H1 (cell line): Measurements from ENCODE around the gene AUH. TPM values are rescaled to one million over a fixed set of nuclear protein-coding genes. Genes with fewer than 3 reads are reported as not detected.

Experiments
- CTCF ChIA-PET: fragments of 300-600 bp; sonication (Branson Sonifier 250); formaldehyde crosslinking; loops from one replicate; lab custom pipeline; 2021; ENCODE audit not compliant: partially characterized antibody; lab: Charles Lee
- POLR2A ChIA-PET: fragments of 300-600 bp; sonication (Branson Sonifier 250); formaldehyde crosslinking; loops from one replicate; lab custom pipeline; 2021; ENCODE audit warnings: inconsistent platforms; ENCODE audit not compliant: partially characterized antibody; lab: Charles Lee
- DNase-seq, 2 experiments: peaks; one replicate each; pipeline versions ENCODE4 v3.0.0 to v3.0.0-alpha.2; 2010 to 2022; ENCODE audit warnings: low spot score in 2 of 2, low read depth in 1 of 2, mixed read lengths in 1 of 2
- FAIRE-seq: peaks from 2 replicates; lab custom pipeline; 2011; peaks lifted over from hg19 to GRCh38; lab: Jason Lieb, UNC
- H2AFZ ChIP-seq: 2 replicates; pipeline ENCODE4 v1.8.1; 2012; ENCODE audit warnings: low read length, inconsistent platforms
- H2AK5ac ChIP-seq: 2 replicates; pipeline ENCODE4 v1.6.1; 2013; ENCODE audit warnings: low read depth, low read length
- H2BK120ac ChIP-seq: replicated peaks from 2 replicates; pipeline ENCODE3; 2013; ENCODE audit warnings: low read depth, low read length, inconsistent platforms
- H2BK12ac ChIP-seq: 2 replicates; pipeline ENCODE4 v1.6.1; 2013; ENCODE audit warnings: low read depth, low read length
- H2BK15ac ChIP-seq: 2 replicates; pipeline ENCODE4 v1.6.1; 2013; ENCODE audit warnings: low read length
- H2BK20ac ChIP-seq: 2 replicates; pipeline ENCODE4 v1.6.1; 2013; ENCODE audit warnings: low read length
- H2BK5ac ChIP-seq: 2 replicates; pipeline ENCODE4 v1.6.1; 2013; ENCODE audit warnings: low read depth, low read length
- H3K14ac ChIP-seq: 2 replicates; pipeline ENCODE4 v1.6.1; 2013; ENCODE audit warnings: inconsistent platforms; ENCODE audit not compliant: insufficient read length
- H3K18ac ChIP-seq: 2 replicates; pipeline ENCODE4 v1.6.1; 2013; ENCODE audit warnings: low read length; ENCODE audit errors: extremely low read depth
- H3K23ac ChIP-seq: 2 replicates; pipeline ENCODE4 v1.6.1; 2013; ENCODE audit warnings: inconsistent platforms; ENCODE audit not compliant: insufficient read length
- H3K23me2 ChIP-seq: 2 replicates; pipeline ENCODE4 v1.6.1; 2013; ENCODE audit warnings: low read depth, low read length
- H3K27ac ChIP-seq: 2 replicates; pipeline ENCODE4 v1.6.1; 2011; ENCODE audit warnings: low read depth, low read length, inconsistent platforms
- H3K27me3 ChIP-seq, 4 experiments: replicated peaks in 1 of 4; 1 replicate in 1 of 4; 2 replicates in 3 of 4; pipeline versions ENCODE4 v1.6.1 to v1.8.1; 2011 to 2013; ENCODE audit warnings: low read length in 3 of 4, mild to moderate bottlenecking in 3 of 4, inconsistent platforms in 2 of 4, mixed read lengths in 2 of 4, moderate library complexity in 1 of 4; ENCODE audit not compliant: control insufficient read depth in 3 of 4, insufficient read depth in 3 of 4; ENCODE audit errors: extremely low read depth in 1 of 4
- H3K36me3 ChIP-seq, 4 experiments: 2 replicates each; pipeline versions ENCODE4 v1.6.1 to v1.8.1; 2011 to 2013; ENCODE audit warnings: mild to moderate bottlenecking in 4 of 4, low read length in 3 of 4, moderate library complexity in 2 of 4, control low read depth in 1 of 4, inconsistent platforms in 1 of 4; ENCODE audit not compliant: insufficient read depth in 4 of 4, control insufficient read depth in 2 of 4
- H3K4ac ChIP-seq: replicated peaks from 2 replicates; pipeline ENCODE3; 2013; ENCODE audit warnings: low read length, low read depth, mixed read lengths, inconsistent platforms; ENCODE audit not compliant: insufficient read length
- H3K4me1 ChIP-seq, 4 experiments: replicated peaks in 1 of 4; 1 replicate in 1 of 4; 2 replicates in 3 of 4; pipeline versions ENCODE4 v1.6.1 to v1.8.1; 2011 to 2013; ENCODE audit warnings: low read length in 3 of 4, inconsistent platforms in 2 of 4, mixed read lengths in 1 of 4; ENCODE audit not compliant: insufficient read depth in 4 of 4, control insufficient read depth in 3 of 4
- H3K4me2 ChIP-seq, 2 experiments: 2 replicates each; pipeline versions ENCODE4 v1.6.1 to v1.8.1; 2011 to 2013; ENCODE audit warnings: low read depth in 2 of 2, low read length in 2 of 2, control low read depth in 1 of 2, inconsistent platforms in 1 of 2, mild to moderate bottlenecking in 1 of 2; ENCODE audit not compliant: insufficient read depth in 1 of 2
- H3K4me3 ChIP-seq, 4 experiments: fragments of 200-600, 300-600 bp in 1 of 4; sonication (generic), shearing (Covaris generic), sonication (Bioruptor Twin) in 1 of 4; 2 replicates each; pipeline versions ENCODE4 v1.5.1 to v1.8.1; 2011 to 2016; ENCODE audit warnings: low read length in 4 of 4, low read depth in 3 of 4, control low read depth in 2 of 4, inconsistent platforms in 2 of 4, mild to moderate bottlenecking in 2 of 4, mixed read lengths in 1 of 4, moderate library complexity in 1 of 4; ENCODE audit not compliant: insufficient read depth in 2 of 4; ENCODE audit errors: extremely low read depth in 1 of 4
- H3K56ac ChIP-seq: replicated peaks from 2 replicates; pipeline ENCODE3; 2013; ENCODE audit warnings: low read depth, mild to moderate bottlenecking, mixed read lengths, low read length, inconsistent platforms; ENCODE audit not compliant: insufficient read length
- H3K79me1 ChIP-seq: 2 replicates; pipeline ENCODE4 v1.6.1; 2013; ENCODE audit warnings: low read depth, low read length, control low read depth
- H3K79me2 ChIP-seq, 2 experiments: 2 replicates each; pipeline versions ENCODE4 v1.6.1 to v1.8.1; 2012 to 2013; ENCODE audit warnings: low read length in 2 of 2, mild to moderate bottlenecking in 2 of 2, inconsistent platforms in 1 of 2; ENCODE audit not compliant: insufficient read depth in 2 of 2, control insufficient read depth in 1 of 2
- H3K9ac ChIP-seq, 4 experiments: replicated peaks in 1 of 4; 1 replicate in 1 of 4; 2 replicates in 3 of 4; pipeline versions ENCODE4 v1.6.1 to v1.8.1; 2011 to 2013; ENCODE audit warnings: low read depth in 3 of 4, low read length in 3 of 4, control low read depth in 2 of 4, mild to moderate bottlenecking in 2 of 4, moderate library complexity in 2 of 4, inconsistent platforms in 1 of 4; ENCODE audit errors: extremely low read depth in 1 of 4
- H3K9me3 ChIP-seq, 2 experiments: 2 replicates each; pipeline versions ENCODE4 v1.6.1 to v1.8.1; 2012 to 2013; ENCODE audit warnings: mild to moderate bottlenecking in 2 of 2, moderate library complexity in 2 of 2, control low read depth in 1 of 2, inconsistent platforms in 1 of 2, low read depth in 1 of 2, low read length in 1 of 2, mixed read lengths in 1 of 2; ENCODE audit not compliant: insufficient read depth in 2 of 2
- H4K20me1 ChIP-seq, 2 experiments: replicated peaks in 1 of 2; 2 replicates each; pipeline versions ENCODE3 to v1.8.1; 2011 to 2013; ENCODE audit warnings: inconsistent platforms in 2 of 2, low read length in 2 of 2, mild to moderate bottlenecking in 1 of 2; ENCODE audit not compliant: insufficient read depth in 2 of 2, control insufficient read depth in 1 of 2
- H4K5ac ChIP-seq: 2 replicates; pipeline ENCODE4 v1.6.1; 2013; ENCODE audit warnings: low read length, low read depth, mixed read lengths, inconsistent platforms; ENCODE audit not compliant: insufficient read length
- H4K8ac ChIP-seq: 2 replicates; pipeline ENCODE4 v1.8.0; 2013; ENCODE audit warnings: mild to moderate bottlenecking, moderate library complexity, low read length, inconsistent platforms; ENCODE audit not compliant: insufficient read depth; ENCODE audit errors: extremely low read depth
- H4K91ac ChIP-seq: replicated peaks from 2 replicates; pipeline ENCODE3; 2013; ENCODE audit warnings: low read length, mixed read lengths, inconsistent platforms; ENCODE audit not compliant: insufficient read length
- CHD2 ChIP-seq: IDR thresholded peaks from 2 replicates; pipeline ENCODE4 v1.6.1; 2012; ENCODE audit warnings: low read length, improper control_type of control experiment
- CTBP2 ChIP-seq: IDR thresholded peaks from 2 replicates; pipeline ENCODE4 v1.7.0; 2011; ENCODE audit warnings: borderline replicate concordance, mild to moderate bottlenecking, moderate library complexity, mixed read lengths, low read length; ENCODE audit not compliant: insufficient read depth, insufficient read length
- KDM1A ChIP-seq: fragments of 200-600, 300-600 bp; sonication (generic); IDR thresholded peaks from 2 replicates; pipeline ENCODE4 v1.7.1; 2016; ENCODE audit warnings: mild to moderate bottlenecking, low read length, borderline replicate concordance
- RXRA ChIP-seq: IDR thresholded peaks from 2 replicates; pipeline ENCODE4 v1.6.1; 2011; ENCODE audit warnings: low read depth, mild to moderate bottlenecking, low read length, moderate library complexity; ENCODE audit not compliant: insufficient read depth
- SAP30 ChIP-seq: fragments of 300-600 bp; sonication (generic); IDR thresholded peaks from 2 replicates; pipeline ENCODE4 v1.7.1; 2012; ENCODE audit warnings: low read length, moderate library complexity, mild to moderate bottlenecking, inconsistent platforms; ENCODE audit not compliant: insufficient read depth, insufficient replicate concordance
- TEAD4 ChIP-seq: IDR thresholded peaks from 2 replicates; pipeline ENCODE4 v1.6.1; 2012; ENCODE audit warnings: low read depth, low read length, inconsistent platforms, mixed read lengths
- WGBS, 2 experiments: shearing (Covaris generic) in 1 of 2; methylation state at CpG; one replicate each; pipeline versions ENCODE4 v1.1.6 to v1.1.7; 2013 to 2015; ENCODE audit warnings: low lambda C conversion rate in 2 of 2, mixed read lengths in 2 of 2, inconsistent platforms in 1 of 2, low coverage in 1 of 2, missing lambda C conversion rate in 1 of 2; ENCODE audit not compliant: insufficient replicate concordance in 2 of 2, insufficient coverage in 1 of 2, insufficient read length in 1 of 2; ENCODE audit errors: extremely low coverage in 1 of 2, missing lambda C conversion rate in 1 of 2; 5-methylcytosine and 5-hydroxymethylcytosine counted together
- polyA plus RNA-seq, 7 experiments: library from polyadenylated mRNA; depleted of rRNA in 3 of 7; stranded (reverse) in 5 of 7; unstranded in 2 of 7; fragments of >200 nt in 5 of 7; fragments of 200-250 nt in 2 of 7; gene quantifications; 1 replicate in 5 of 7; 2 replicates in 1 of 7; 4 replicates in 1 of 7; pipeline versions ENCODE4 v1.2.1 to v1.2.3, GENCODE V29; 2011 to 2013; ENCODE audit warnings: missing spikeins in 2 of 7, mixed read lengths in 2 of 7
- total RNA-seq: library from RNA; stranded (reverse); fragmentation: NEBNext Ultra II Directional; extraction: Animal tissue kit (Norgen Biotek cat#: 25700); gene quantifications from 2 replicates; pipeline ENCODE4 v1.2.1, GENCODE V29; 2021
- TF ChIP-seq, protein P1 (sequence below): IDR thresholded peaks from 2 replicates; pipeline ENCODE4 v1.6.1; 2012; ENCODE audit warnings: inconsistent platforms
- TF ChIP-seq, protein P2 (sequence below): IDR thresholded peaks from 2 replicates; pipeline ENCODE4 v1.6.1; 2012; ENCODE audit warnings: low read length, inconsistent platforms

AUH gene
- total and polyA plus RNA-seq, 2 of the 8 experiments (the other 6 are each of a cell fraction or from before 2014, with no cell fraction given), result 5.8 to 21.9 TPM

DNA sequence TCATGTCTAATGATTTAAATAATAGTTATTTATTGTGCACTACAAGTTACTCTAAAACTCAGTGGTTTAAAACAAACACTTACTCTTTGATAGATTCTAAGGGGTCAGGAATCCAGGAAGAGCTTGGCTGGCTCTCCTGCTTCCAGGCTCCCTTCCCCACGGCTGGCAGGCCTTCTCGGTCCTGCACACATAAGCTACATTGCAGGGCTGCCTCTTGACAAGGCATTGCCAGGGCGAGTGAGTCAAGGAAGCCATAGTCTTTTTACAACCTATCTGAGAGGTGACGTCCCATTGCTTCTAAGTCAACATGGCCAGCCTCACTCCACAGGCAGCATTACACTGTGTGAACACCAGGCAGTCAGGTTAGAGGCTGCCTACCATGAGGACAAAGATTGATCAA lies 119.8 kb downstream of the AUH start:
- Histone ChIP-seq H3K36me3 (no peaks in the 10 kb centered on the region), H3K14ac (no peak overlapping the region), H3K56ac (no peak overlapping the region), H3K9me3 (no peaks in the 10 kb centered on the region), H3K79me2 (no peaks in the 10 kb centered on the region; a peak in 1 of 4 replicates), H3K4me1 (peaks cover 0 to 6% (median under 1%) of the 10 kb centered on the region in 4 experiments; a peak in 3 of 7 replicates), H3K4me3 (no peak overlapping the region), H4K5ac (no peak overlapping the region), H3K4ac (no peak overlapping the region), H3K4me2 (no peak overlapping the region), H3K18ac (no peak overlapping the region), H4K91ac (no peak overlapping the region), H2BK5ac (no peak overlapping the region), H3K9ac (no peak overlapping the region), H4K20me1 (peaks cover 0 to 1% of the 10 kb centered on the region in 2 experiments), H3K79me1 (no peaks in the 10 kb centered on the region; the same call in 1 of the 2 replicates), H2BK20ac (no peak overlapping the region), H2BK15ac (no peak overlapping the region), H2AK5ac (no peak overlapping the region), H3K27me3 (no peaks in the 10 kb centered on the region), H2BK12ac (no peak overlapping the region), H3K23me2 (no peaks in the 10 kb centered on the region), H3K27ac (no peak overlapping the region), H4K8ac (no peak overlapping the region), H2AFZ (no peak overlapping the region), H2BK120ac (no peak overlapping the region), H3K23ac (no peak overlapping the region)
- ChIA-PET POLR2A (no interaction called here), CTCF (no interaction called here)
- no peak for DNase-seq
- WGBS, 2 experiments, result 94% methylated on average over 4 of the region's 4 CpGs; no CpG with 5 or more reads in 1 of the 2 experiments
- FAIRE-seq, result no peak
- TF ChIP-seq TEAD4 (no peak), SAP30 (no peak), KDM1A (no peak), CHD2 (no peak), RXRA (no peak), CTBP2 (no peak)
- TF ChIP-seq, protein P1, sequence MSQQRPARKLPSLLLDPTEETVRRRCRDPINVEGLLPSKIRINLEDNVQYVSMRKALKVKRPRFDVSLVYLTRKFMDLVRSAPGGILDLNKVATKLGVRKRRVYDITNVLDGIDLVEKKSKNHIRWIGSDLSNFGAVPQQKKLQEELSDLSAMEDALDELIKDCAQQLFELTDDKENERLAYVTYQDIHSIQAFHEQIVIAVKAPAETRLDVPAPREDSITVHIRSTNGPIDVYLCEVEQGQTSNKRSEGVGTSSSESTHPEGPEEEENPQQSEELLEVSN, result no peak
- TF ChIP-seq, protein P2, sequence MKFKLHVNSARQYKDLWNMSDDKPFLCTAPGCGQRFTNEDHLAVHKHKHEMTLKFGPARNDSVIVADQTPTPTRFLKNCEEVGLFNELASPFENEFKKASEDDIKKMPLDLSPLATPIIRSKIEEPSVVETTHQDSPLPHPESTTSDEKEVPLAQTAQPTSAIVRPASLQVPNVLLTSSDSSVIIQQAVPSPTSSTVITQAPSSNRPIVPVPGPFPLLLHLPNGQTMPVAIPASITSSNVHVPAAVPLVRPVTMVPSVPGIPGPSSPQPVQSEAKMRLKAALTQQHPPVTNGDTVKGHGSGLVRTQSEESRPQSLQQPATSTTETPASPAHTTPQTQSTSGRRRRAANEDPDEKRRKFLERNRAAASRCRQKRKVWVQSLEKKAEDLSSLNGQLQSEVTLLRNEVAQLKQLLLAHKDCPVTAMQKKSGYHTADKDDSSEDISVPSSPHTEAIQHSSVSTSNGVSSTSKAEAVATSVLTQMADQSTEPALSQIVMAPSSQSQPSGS, result no peak
